ENCODE measurements around the gene CMTM8. TPM values are rescaled to one million over a fixed set of nuclear protein-coding genes. Genes with fewer than 3 reads are reported as not detected.
A peak's percentile ranks its signal among the peaks of the same experiment; 100 is the strongest.

CMTM8 gene
- total and polyA plus RNA-seq, 7 donors = 0.49 to 7.9 (median 4.3) TPM; not detected in 1

DNA sequence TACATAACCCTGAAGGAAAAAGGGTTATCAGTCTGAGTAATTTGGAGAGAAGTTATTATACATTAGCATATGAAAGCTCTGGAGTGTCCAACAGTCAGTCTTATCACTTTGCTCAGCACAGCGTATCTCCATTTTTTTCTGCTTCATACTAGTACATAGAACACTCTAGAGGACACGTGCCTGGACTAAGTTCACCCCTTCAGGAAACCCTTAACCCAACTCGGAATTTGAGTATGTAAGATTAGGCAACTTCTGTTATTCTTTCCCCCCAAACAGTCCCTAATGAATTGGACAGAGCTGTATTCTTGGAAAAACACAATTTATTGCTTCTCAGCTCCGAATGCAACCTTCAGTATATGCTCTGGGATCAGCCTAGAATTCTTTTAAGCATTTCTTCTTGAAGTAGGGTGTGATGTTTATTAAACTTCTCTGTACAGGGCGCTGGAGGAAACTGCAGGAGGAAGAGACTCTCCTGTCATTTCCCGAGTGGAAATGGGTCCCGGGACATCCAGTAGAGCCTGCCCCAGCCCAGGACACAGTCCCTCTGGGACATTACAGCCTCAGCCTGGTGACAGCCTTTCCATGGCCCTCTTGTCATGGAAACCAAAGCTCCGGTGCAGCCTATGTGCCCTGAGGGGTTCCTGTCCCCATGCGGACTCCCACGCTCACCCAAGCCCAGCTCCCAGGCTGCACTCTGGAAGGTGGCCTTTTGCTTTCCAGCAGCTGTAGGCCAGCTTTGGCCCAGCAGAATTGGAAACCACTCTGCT, 37.3 kb upstream of the CMTM8 start:
- WGBS, 2 donors = 82 to 90% methylated on average over 10 of the region's 10 CpGs
- no peaks in the 10 kb centered on the region for H3K27me3 ChIP-seq
- TF ChIP-seq POLR2A (IDR thresholded peaks at IDR 0.05) (no peak), POLR2AphosphoS5 (IDR thresholded peaks at IDR 0.05) (no peak), EP300 (IDR thresholded peaks at IDR 0.05) (no peak)
- TF ChIP-seq, protein P1, sequence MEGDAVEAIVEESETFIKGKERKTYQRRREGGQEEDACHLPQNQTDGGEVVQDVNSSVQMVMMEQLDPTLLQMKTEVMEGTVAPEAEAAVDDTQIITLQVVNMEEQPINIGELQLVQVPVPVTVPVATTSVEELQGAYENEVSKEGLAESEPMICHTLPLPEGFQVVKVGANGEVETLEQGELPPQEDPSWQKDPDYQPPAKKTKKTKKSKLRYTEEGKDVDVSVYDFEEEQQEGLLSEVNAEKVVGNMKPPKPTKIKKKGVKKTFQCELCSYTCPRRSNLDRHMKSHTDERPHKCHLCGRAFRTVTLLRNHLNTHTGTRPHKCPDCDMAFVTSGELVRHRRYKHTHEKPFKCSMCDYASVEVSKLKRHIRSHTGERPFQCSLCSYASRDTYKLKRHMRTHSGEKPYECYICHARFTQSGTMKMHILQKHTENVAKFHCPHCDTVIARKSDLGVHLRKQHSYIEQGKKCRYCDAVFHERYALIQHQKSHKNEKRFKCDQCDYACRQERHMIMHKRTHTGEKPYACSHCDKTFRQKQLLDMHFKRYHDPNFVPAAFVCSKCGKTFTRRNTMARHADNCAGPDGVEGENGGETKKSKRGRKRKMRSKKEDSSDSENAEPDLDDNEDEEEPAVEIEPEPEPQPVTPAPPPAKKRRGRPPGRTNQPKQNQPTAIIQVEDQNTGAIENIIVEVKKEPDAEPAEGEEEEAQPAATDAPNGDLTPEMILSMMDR (IDR thresholded peaks at IDR 0.05) = no peak
- peaks cover 0 to 3% (median 0%) of the 10 kb centered on the region in 4 donors for H3K4me1 ChIP-seq
- peak overlapping the region; percentile 4 to 50 (median 20) for H3K27ac ChIP-seq
- no peaks in the 10 kb centered on the region for H3K36me3 ChIP-seq
- H3K9me3 ChIP-seq = no peaks in the 10 kb centered on the region
- no peak overlapping the region for H3K4me3 ChIP-seq
- no peak for DNase-seq
- intact Hi-C loops (cut with DNase I) = no loop called here

DNA sequence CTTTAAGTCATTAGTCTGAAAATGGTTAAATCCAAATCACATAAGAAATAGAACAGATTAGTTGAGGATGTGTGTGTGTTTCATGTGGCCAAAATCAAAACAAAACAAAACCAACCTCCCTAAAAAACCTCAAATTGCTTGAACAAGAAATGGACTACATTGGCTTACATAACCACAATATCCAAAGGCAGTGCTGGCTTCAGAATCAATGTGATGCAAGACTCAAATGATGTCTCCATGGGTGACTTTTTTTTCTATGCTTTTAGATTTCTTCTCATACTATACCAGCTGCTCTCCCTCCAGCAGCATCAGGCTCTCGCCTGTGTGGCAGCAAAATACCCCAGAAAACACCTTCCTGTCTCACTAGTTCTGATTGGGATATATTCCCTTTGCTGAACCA, 36.0 kb upstream of the CMTM8 start:
- DNase-seq = no peak
- intact Hi-C loops (cut with DNase I) = no loop called here
- Histone ChIP-seq H3K27me3 (no peaks in the 10 kb centered on the region), H3K27ac (no peak overlapping the region), H3K9me3 (no peaks in the 10 kb centered on the region), H3K4me1 (peaks cover 0 to 3% (median 0%) of the 10 kb centered on the region in 4 donors), H3K4me3 (no peak overlapping the region), H3K36me3 (no peaks in the 10 kb centered on the region)
- TF ChIP-seq, protein P1 (IDR thresholded peaks at IDR 0.05) = no peak
- TF ChIP-seq POLR2AphosphoS5 (IDR thresholded peaks at IDR 0.05) = no peak
- no peak for TF ChIP-seq POLR2A (IDR thresholded peaks at IDR 0.05)
- TF ChIP-seq EP300 (IDR thresholded peaks at IDR 0.05) = no peak
- 93% methylated on average over 1 of the region's 1 CpG for WGBS, 2 donors

DNA sequence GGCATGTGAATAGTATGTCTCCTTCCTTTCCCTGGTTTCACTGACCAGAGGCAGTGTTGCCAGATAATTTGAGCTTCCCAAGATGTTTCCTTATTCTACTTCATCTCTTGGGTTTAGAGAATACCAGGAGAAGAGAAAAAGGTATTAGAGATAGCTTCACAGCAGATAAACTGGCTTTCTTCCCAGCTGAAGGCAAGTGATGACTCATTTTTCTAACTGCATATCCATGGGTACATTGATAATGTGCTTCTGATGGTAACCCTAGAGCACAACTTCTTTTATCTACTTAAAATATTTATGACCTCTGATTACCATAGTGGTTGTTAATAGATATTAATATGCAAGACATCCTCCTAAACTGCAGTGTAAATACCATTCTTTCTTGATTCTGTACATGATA, 34.6 kb upstream of the CMTM8 start:
- intact Hi-C loops (cut with DNase I) = no loop called here
- Histone ChIP-seq H3K27ac (no peak overlapping the region), H3K4me1 (peaks cover 0 to 3% (median 0%) of the 10 kb centered on the region in 4 donors), H3K36me3 (no peaks in the 10 kb centered on the region), H3K27me3 (no peaks in the 10 kb centered on the region), H3K9me3 (no peaks in the 10 kb centered on the region), H3K4me3 (no peak overlapping the region)
- no peak for TF ChIP-seq POLR2A (IDR thresholded peaks at IDR 0.05)
- TF ChIP-seq, protein P1 (IDR thresholded peaks at IDR 0.05) = no peak
- no peak for DNase-seq

DNA sequence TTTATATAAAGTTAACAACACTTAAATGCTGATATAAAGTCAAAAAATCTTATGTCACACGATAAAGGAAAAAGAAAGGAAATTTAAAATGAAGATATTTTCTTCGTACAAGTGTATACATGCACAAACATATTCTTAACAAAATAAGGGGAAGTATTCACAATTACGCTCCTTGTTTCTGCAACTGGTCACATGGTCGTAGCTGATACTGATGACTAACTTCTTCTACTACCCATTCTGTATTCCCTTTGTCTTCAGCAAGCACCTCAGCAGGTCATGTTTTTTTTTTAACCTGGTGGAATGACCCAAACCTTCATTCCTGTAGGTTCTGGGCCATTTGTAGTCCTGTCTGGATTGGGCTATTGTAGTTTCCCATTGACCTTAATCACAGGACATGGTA, 30.0 kb upstream of the CMTM8 start:
- DNase-seq = no peak
- Histone ChIP-seq H3K27ac (no peak overlapping the region), H3K9me3 (no peaks in the 10 kb centered on the region), H3K4me1 (no peaks in the 10 kb centered on the region), H3K4me3 (no peak overlapping the region), H3K27me3 (no peaks in the 10 kb centered on the region), H3K36me3 (no peaks in the 10 kb centered on the region)
- TF ChIP-seq EP300 (IDR thresholded peaks at IDR 0.05) (no peak), POLR2AphosphoS5 (IDR thresholded peaks at IDR 0.05) (no peak), POLR2A (IDR thresholded peaks at IDR 0.05) (no peak)
- TF ChIP-seq, protein P1 (IDR thresholded peaks at IDR 0.05) = no peak
- intact Hi-C loops (cut with DNase I) = no loop called here
- WGBS, 2 donors = 77 to 84% methylated on average over 4 of the region's 4 CpGs

DNA sequence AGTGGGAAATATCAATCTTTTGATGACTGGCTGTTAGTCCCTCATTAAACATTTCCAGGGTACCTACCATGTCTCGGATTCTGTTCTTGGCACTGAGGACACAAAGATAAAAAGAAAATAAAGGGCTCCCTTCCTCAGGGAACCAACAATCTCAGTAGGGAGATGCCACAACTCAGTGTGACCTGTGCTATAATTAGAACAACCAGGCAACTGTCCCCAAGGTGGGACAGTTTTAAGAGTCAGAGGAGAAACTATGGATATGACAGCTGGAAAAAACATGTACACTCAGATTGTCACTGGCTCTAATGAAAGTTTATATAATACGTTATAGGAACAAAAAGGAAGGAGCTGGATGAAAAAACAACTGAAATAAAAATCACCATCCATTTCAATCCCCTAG, 23.3 kb upstream of the CMTM8 start:
- Histone ChIP-seq H3K9me3 (peaks cover 0 to 4% (median 0%) of the 10 kb centered on the region in 4 donors), H3K36me3 (no peaks in the 10 kb centered on the region), H3K4me1 (no peaks in the 10 kb centered on the region), H3K4me3 (no peak overlapping the region), H3K27ac (no peak overlapping the region), H3K27me3 (peaks cover 0 to 2% (median 0%) of the 10 kb centered on the region in 3 donors)
- intact Hi-C loops (cut with DNase I) = no loop called here
- 75 to 85% methylated on average over 2 of the region's 2 CpGs for WGBS, 2 donors
- DNase-seq = no peak
- TF ChIP-seq POLR2AphosphoS5 (IDR thresholded peaks at IDR 0.05) = no peak
- TF ChIP-seq EP300 (IDR thresholded peaks at IDR 0.05) = no peak
- TF ChIP-seq, protein P1 (IDR thresholded peaks at IDR 0.05) = no peak
- TF ChIP-seq POLR2A (IDR thresholded peaks at IDR 0.05) = no peak

Measured in sigmoid colon (tissue), 7 donors.